B cell (primary cell): ENCODE data around the gene NUB1.

ENCODE experiments used
- EZH2 ChIP-seq: IDR thresholded peaks from 2 replicates; pipeline ENCODE4 v1.6.1; 2012; ENCODE audit warnings: borderline replicate concordance, low read depth, mild to moderate bottlenecking, moderate library complexity, low read length; ENCODE audit not compliant: insufficient read depth, poor library complexity, severe bottlenecking
- TF ChIP-seq, protein P1 (sequence below): fragments of 200-600 bp; IDR thresholded peaks from one replicate; pipeline ENCODE4 v1.8.0; 2022; ENCODE audit warnings: antibody characterized with exemption, mild to moderate bottlenecking

DNA sequence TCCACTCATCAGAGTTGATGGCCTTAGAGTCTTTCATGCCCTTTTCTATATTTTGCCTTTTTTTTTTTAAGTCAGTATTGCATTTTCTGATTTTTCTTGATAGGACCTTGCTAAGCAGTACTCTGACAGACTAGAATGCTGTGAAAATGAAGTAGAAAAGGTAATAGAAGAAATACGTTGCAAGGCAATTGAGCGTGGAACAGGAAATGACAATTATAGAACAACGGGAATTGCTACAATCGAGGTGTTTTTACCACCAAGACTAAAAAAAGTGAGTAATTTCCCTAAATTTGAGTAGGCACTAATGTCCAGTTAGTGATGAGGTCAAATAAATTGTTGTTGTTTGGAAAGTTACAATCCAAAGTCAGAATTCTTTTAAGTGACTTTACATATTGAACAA lies 7.4 kb downstream of the NUB1 start:
- TF ChIP-seq, protein P1, sequence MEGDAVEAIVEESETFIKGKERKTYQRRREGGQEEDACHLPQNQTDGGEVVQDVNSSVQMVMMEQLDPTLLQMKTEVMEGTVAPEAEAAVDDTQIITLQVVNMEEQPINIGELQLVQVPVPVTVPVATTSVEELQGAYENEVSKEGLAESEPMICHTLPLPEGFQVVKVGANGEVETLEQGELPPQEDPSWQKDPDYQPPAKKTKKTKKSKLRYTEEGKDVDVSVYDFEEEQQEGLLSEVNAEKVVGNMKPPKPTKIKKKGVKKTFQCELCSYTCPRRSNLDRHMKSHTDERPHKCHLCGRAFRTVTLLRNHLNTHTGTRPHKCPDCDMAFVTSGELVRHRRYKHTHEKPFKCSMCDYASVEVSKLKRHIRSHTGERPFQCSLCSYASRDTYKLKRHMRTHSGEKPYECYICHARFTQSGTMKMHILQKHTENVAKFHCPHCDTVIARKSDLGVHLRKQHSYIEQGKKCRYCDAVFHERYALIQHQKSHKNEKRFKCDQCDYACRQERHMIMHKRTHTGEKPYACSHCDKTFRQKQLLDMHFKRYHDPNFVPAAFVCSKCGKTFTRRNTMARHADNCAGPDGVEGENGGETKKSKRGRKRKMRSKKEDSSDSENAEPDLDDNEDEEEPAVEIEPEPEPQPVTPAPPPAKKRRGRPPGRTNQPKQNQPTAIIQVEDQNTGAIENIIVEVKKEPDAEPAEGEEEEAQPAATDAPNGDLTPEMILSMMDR = no peak
- TF ChIP-seq EZH2 = no peak
